Endothelial cell of coronary artery (primary cell): ENCODE data around the gene NOXRED1. TPM values are rescaled to one million over a fixed set of nuclear protein-coding genes. Genes with fewer than 3 reads are reported as not detected.

Experiments used
- total RNA-seq: library from RNA; depleted of rRNA; stranded (reverse); fragments of >200 nt; gene quantifications from 2 replicates; pipeline ENCODE4 v1.2.3, GENCODE V29; 2014

NOXRED1 gene
- total RNA-seq = 0.09 TPM in 2 replicates

GRCh38 chr14:77423423-77423822, at the start of gene NOXRED1:
Gene NOXRED1, minus strand, starts transcription at chr14:77423523. Its CDS starts 634 bp downstream, at chr14:77422889.

GRCh38 chr14:77457522-77458248, 34.4 kb upstream of the NOXRED1 start, which contains the start of the genes AHSA1 and VIPAS39:
Gene AHSA1, plus strand, starts transcription at chr14:77458093. Its CDS starts 97 bp downstream, at chr14:77458190.
Gene VIPAS39, minus strand, starts transcription at chr14:77457601. Its CDS starts 3,499 bp downstream, at chr14:77454102.

GRCh38 chr14:77376771-77377501, 46.4 kb downstream of the NOXRED1 start, which contains the start of the genes SAMD15 and TMED8:
Gene SAMD15, plus strand, starts transcription at chr14:77377379. Its CDS starts 40 bp downstream, at chr14:77377419.
Gene TMED8, minus strand, starts transcription at chr14:77377094. Its CDS starts 41 bp downstream, at chr14:77377053.

Other genes starting within 250 kb of the NOXRED1 start
- 0.72 and 0.75 TPM in 2 replicates for gene TMEM63C, start 241.7 kb downstream of the NOXRED1 start, total RNA-seq
- gene NGB, start 152.3 kb downstream of the NOXRED1 start, total RNA-seq = not detected in 2 replicates
- gene POMT2, start 102.6 kb downstream of the NOXRED1 start, total RNA-seq = 9.4 and 12.5 TPM in 2 replicates
- 9.3 and 18.1 TPM in 2 replicates for gene GSTZ1, start 102.5 kb downstream of the NOXRED1 start, total RNA-seq
- 8.6 and 10.2 TPM in 2 replicates for gene TMED8, start 46.4 kb downstream of the NOXRED1 start, total RNA-seq
- gene SAMD15, start 46.1 kb downstream of the NOXRED1 start, total RNA-seq = 0.94 and 2.6 TPM in 2 replicates
- 27.8 and 31.0 TPM in 2 replicates for gene VIPAS39, start 34.1 kb upstream of the NOXRED1 start, total RNA-seq
- 139 and 151 TPM in 2 replicates for gene AHSA1, start 34.6 kb upstream of the NOXRED1 start, total RNA-seq
- gene ISM2, start 75.3 kb upstream of the NOXRED1 start, total RNA-seq = under 0.01 and 0.09 TPM in 2 replicates
- gene SPTLC2, start 193.1 kb upstream of the NOXRED1 start, total RNA-seq = 37.7 and 41.8 TPM in 2 replicates